ENCODE results near the gene TTLL9.

Gene TTLL9

DNA sequence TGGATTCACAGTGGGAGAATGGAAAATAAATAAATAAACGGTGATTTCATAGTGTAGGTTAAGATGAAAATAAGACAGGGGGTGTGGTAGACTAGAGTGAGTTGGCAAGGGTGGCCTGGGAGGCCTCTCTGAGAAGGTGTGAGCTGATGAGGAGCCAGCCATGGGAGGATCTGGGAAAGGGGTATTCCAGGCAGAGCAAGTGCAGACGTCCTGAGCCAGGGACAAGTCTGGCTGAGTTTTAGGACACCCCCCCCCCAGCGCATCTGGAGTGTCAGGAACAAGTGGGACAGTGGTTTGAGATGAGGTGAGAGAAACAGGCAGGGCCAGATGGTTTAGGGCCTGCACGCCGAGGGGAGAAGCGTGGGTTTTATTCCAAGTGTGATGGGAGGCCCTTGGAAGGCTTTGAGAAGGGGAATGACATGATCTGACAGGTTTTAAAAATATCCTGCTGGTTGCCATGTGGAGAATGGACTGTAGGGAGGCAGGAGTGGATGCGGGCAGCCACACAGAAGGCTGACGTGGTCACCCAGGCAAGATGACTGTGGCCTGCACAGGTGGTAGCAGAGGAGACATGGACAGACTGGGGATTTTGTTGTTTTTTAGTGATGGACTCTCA lies 118.7 kb downstream of the TTLL9 start:
- no peak for DNase-seq

DNA sequence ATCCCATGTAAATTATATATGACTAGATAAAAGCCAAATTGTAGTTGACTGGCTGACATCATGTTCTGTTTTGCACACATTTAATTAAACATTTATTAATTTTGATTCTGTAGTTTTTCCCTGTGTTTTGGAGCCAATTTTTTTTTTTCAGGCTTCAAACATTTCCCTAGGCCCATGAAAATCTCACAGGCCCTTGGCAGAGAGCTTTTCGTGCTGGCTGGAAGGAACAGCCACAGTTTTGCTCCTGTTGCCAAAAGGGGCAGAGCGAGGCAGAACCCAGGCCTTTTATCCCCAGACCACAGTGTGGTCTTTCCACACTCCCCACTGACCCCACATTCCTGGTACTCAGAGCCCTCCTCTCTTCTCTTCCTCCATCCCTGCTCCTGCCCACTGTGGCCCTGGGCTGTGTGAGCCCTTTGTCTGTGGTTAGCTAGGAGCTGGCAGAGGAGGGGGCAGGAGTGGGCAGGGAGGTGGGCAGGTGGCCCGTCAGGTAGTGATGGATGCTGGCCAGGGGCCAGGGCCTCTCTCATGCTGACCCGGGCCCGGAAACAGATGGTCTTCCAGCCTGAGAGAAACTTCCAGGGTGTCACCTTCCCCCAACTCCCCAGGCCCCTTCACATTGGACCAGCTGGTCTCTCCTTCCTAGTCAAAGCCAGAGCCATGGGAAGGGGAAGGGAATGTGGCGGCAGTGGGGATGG lies 120.4 kb downstream of the TTLL9 start:
- DNase-seq = no peak

DNA sequence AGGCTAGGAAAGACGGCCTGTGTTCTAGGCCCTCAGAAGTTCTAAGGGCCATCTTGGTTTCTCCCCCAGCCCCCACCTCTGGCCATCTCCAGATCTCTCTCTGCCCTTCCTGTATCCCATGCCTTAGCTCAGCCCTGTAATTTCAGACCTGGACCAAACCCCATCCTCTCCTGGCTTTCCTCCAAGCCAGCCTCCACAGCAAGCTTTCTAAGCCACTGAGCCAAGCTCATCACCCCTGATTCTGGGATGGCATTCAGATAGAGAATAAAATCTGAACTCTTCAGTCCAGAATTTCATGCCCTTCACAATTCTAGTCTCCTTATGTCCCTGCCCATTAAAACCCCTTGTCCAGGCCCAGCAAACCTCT lies 120.9 kb downstream of the TTLL9 start:
- DNase-seq = no peak

DNA sequence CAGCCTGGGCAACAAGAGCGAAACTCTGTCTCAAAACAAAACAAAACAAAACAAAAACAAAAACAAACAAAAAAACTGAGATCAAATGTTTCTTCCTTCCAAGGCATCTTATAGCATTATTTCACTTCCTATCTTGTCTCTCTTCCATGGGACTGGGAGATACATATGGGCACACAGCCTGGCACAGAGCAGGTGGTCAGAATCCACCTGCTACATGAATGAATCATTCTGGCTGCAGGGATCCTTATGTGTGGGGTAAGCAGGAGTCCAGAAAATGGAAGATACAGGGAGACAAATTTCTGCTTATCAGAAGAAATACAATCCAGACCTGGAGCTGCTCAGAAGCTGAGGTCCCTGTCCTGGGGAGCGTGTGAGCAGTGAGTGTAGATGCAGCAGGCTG lies 121.7 kb downstream of the TTLL9 start:
- DNase-seq = no peak
